ENCODE measurements around the gene F7.

- TF ChIP-seq POLR2AphosphoS5 (IDR thresholded peaks at IDR 0.05; ENCODE audit: insufficient read depth, low read depth, low read length), result no peak
- TF ChIP-seq MAX (IDR thresholded peaks at IDR 0.05; ENCODE audit: insufficient read depth, insufficient read length), result no peak
- no peak for TF ChIP-seq EZH2 (IDR thresholded peaks at IDR 0.05; ENCODE audit: borderline replicate concordance, low read depth, low read length, severe bottlenecking)
Observed at GRCh38 chr13:113060557-113061270, 44.9 kb upstream of the F7 start.
